ENCODE measurements around the gene TLDC2.
"Not testable (repeated sequence)": the region's sequence is repeated elsewhere in the genome, so short reads cannot be mapped to it uniquely, and the experiment has no call there.

TLDC2 gene

DNA sequence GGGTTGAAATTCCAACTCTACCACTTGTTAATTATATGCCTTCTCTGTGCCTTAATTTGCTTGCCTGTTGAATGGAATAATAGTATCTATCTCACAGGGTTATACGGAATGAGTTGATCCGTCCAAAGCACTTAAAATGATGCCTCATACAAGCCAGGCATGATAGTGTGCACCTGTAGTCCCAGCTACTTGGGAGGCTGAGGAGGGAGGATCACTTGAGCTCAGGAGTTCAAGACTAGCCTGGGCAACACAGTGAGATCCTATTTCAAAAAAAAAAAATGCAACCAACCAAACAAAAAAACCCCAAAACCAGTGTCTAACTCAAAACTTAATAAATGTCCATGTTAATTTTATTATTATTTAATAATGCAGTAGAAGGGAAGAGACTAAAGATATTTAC, 40.3 kb downstream of the TLDC2 start:
- no peak for DNase-seq

DNA sequence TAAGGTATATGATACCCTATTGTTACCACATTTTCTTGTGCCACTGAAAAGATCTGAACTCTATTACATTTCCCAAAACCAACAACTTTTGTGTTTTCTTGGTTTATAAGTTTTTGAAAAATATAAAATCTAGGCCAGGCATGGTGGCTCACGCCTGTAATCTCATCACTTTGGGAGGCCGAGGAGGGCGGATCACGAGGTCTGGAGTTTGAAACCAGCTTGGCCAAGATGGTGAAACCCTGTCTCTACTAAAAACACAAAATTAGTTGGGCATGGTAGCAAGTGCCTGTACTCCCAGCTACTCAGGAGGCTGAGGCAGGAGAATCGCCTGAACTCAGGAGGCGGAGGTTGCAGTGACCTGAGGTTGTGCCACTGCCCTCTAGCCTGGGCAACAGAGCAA, 41.3 kb downstream of the TLDC2 start:
- no peak for DNase-seq

DNA sequence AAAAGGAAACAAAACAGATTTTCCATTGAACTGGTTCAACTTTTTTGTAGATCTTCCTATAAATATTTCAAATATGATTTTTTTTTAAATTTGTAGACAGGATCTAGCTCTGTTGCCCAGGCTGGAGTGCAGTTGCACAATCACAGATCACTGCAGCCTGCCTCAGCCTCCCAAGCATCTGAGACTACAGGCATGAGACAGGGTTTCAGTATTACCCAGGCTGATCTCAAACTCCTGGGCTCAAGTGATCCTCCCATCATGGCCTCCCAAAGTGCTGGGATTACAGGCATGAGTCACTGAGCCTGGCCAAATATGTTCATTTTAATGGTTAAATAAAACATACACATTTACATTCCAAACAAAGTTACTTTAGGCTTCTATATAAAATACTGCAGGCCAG, 42.0 kb downstream of the TLDC2 start:
- DNase-seq, result peak; percentile 18

DNA sequence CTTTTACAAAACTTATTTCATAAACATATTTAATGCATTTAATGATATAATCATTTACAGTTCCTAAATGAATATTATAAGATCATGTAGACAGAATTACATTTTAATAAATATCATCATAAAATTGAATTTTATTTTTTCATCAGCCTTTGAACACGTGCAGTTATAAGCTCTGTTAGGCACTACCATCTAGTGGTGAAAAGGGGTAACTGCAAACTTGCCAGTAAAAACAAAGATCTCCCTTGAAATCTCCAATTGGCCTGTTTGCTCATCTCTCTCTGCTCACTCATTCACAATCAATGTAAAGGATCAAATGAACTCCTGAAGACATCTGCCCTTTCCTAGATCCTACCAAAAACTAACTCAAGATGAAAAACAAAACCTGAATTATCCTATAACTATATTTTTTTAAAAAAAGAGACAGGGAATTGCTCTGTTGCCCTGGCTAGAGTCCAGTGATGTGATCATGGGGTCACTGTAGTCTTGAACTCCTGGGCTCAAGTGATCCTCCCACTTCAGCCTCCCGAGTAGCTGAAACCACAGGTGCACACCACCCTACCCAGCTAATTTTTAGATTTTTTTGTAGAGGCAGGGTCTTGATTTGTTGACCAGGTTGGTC, 43.9 kb downstream of the TLDC2 start:
- DNase-seq, result no peak

DNA sequence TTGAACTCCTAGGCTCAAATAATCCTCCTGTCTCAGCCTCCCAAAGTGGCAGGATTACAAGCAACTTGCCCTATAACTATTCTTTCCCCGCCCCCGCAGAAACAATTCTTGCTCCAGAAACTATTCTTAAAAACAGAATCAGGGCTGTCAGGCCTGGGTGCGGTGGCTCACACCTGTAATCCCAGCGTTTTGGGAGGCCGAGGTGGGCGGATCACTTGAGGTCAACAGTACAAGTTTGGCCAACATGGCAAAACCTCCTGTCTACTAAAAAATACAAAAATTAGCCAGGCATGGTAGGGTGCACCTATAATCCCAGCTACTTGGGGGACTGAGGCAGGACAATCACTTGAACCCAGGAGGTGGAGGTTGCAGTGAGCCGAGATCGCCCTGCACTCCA, 44.4 kb downstream of the TLDC2 start:
- no peak for DNase-seq

DNA sequence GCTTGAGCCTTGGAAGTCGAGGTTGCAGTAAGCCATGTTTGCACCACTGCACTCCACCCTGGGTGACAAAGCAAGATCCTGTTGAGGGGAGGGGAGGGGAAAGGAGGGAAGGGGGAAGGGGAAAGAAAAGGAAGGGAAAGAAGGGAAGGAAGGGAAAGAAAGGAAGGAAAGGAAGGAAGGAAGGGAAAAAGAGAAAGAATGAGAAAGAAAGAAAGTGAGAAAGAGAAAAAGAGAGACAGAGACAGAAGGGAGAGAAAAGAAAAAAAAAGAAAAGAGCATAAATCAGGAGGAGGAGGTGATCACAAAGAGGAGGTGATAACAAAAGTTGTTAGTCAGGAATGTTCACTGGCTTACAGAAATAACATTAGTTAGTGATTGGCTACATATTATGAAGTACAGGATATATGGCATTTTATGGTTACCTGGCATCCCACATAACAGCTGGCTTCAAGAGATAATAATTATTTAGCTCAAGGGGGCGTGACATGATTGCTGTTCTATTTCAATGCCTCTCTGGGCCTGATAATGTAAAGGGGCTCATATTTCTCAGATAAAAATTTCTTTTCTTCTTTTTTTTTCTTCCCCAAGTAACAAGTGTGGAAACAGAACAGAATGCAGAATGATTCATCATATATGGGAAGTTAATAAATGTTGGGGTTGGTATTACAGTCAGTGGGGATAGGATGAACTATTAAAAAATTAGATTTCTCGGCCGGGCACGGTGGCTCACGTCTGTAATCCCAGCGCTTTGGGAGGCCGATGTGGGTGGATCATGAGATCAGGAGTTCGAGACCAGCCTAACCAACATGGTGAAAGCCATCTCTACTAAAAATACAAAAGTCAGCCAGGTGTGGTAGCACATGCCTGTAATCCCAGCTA, 48.5 kb downstream of the TLDC2 start:
- DNase-seq, result no peak

DNA sequence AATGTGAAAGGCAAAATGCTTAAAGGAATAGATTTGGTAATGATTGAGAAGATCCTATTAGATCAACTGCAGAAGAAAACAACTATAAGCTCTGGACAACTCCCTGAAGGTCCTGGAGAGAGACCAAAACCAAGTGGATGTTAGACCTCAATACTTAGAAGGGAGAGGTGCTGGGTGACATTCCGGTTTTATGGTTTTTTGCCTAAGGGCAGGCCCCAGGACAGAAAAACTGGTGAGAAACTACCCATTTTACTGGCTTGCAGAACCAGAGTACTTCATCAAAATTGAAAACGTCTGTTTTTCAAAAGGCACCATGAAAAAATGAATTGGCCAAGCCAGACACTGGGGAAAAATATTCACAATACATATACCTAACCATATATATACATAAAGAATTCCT, 49.3 kb downstream of the TLDC2 start:
- DNase-seq, result no peak

DNA sequence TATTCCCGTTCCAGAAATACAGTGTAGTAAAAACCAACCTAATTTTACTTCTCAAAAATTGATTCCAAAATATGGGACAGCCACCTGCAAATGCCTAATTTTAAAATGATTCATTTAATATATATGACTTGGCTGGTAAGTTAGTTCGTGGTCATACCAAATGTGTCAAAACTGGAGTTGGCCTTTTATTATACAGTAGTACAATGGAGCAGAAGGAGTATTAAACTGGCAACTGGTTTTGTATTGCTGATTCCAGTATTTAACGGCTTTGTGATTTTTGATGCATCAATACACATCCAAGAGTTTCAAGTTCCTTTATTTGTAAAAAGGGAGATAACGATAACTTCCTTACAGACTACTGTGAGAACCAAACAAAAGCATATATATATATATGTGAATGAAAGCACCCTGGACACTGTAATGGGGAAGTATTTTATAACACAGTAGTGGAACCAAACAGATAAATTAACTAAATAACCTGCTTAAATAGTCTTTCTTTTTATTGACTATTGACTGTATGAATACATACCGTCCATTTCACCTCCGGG, 50.8 kb downstream of the TLDC2 start:
- no peak for DNase-seq

DNA sequence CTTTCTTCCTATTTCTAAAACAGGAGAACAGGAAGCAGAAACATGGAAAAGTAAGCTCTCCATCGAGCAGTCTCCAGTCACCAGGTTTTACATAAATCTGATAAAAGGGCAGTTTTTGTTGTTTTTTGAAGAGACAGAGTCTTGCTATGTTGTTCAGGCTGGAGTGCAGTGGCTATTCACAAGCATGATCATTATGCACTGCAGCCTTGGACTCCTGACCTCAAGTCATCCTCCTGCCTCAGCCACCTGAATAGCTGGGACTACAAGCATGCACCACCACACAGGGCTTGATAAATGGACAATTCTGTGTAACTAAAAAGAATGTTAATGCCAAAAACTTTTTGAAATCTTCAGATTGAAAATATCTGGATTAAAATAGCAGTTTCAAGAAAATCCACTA, 51.8 kb downstream of the TLDC2 start:
- DNase-seq, result no peak

DNA sequence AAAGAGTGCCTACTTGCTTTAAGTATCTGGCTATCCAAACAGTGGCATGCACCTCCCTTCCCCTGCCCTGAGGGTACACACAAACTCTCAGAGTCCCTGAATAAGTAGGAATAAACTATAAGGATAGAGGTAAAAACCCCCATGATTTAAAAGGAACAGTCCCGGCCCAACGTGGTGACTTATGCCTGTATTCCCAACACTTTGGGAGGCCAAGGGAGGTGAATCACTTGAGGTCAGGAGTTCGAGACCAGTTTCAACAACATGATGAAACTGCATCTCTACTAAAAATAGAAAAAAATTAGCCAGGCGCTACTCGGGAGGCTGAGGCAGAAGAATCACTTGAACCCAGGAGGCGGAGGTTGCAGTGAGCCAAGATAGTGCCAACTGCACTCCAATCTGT, 53.4 kb downstream of the TLDC2 start:
- no peak for DNase-seq

DNA sequence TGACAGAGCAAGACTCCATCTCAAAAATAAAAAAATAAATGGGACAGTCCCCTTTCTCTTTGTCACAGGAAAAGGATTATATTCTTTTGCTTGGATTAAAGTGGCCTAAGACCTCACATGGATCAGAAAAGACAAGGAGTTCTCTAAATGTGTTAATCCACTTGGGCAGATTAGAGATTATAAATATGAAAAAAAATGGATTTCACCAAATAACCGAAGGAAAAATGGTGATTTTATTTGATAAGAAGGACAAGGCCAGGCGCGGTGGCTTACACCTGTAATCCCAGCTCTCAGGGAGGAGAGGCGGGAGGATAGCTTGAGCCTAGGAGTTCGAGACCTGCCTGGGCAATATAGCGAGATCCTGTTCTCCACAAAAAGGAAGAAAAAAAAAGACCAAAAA, 53.8 kb downstream of the TLDC2 start:
- no peak for DNase-seq

DNA sequence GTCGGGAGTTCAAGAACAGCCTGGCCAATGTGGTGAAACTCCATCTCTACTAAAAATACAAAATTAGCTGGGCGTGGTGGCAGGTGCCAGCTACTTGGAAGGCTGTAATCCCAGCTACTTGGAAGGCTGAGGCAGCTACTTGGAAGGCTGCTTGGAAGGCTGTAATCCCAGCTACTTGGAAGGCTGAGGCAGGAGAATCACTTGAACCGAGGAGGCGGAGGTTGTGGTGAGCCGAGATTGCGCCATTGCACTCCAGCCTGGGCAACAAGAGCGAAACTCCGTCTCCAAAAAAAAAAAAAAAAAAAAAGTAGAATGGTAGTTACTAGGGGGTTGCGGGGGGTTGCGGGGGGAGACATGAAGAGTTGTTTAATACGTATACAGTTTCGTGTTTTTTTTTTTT, 56.1 kb downstream of the TLDC2 start:
- not testable (repeated sequence) for DNase-seq

DNA sequence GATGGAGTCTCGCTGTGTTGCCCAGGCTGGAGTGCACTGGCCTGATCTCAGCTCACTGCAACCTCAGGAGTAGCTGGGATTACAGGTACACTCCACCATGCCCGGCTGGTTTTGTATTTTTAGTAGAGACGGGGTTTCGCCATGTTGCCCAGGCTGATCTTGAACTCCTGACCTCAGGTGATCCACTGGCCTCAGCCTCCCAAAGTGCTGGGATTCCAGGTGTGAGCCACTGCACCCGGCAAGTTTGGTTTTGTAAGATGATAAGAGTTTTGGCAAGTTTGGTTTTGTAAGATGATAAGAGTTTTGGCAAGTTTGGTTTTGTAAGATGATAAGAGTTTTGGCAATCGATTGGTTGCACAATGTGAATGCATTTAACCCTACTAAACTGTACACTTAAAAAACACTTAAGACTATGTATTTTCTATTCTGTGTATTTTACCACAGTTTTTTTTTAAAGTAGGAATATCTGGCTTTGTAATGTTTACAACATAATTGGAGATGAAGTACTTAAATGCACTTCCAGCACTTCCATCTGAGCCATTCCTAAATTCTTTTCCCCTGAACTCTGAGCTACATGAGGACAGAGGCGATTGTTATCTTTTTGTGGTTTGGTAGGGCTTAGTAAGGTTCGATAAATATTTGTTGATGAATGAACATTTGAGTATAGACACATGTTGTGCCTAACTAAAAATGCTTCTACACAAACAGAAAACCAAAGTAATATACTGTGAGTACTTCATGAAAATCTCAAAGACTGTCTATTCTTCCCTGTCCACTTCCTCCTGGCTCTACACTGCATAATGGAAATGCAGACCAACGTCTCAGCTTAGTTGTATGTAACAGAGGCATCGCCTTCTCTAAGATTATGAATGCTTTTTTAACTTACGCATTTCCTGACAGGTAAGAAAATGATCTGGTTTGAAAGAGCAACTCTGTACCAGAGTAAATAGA, 56.8 kb downstream of the TLDC2 start:
- no peak for DNase-seq

DNA sequence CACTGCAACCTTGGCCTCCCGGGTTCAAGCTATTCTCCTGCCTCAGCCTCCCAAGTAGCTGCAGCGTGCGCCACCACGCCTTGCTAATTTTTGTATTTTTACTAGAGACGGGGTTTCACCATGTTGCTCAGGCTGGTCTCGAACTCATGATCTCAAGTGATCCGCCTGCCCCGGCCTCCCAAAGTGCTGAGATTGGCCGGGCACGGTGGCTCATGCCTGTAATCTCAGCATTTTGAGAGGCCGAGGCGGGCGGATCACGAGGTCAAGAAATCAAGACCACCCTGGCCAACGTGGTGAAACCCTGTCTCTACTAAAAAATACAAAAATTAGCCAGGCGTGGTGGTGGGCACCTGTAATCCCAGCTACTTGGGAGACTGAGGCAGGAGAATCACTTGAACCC, 57.6 kb downstream of the TLDC2 start:
- not testable (repeated sequence) for DNase-seq

DNA sequence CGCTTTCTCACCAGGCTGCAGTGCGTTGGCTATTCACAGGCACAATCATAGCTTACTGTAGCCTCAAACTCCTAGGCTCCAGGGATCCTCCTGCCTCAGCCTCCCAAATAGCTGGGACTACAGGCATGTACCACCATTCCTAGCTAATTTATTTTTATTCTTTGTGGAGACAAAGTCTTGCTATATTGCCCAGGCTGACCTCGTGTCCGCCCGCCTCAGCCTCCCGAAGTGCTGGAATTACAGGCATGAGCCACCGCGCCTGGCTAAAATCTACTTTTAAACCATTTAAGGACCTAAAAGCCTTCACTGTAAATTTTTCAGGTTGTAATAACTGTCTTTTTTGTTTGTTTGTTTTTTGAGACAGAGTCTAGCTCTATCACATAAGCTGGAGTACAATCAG, 60.4 kb downstream of the TLDC2 start:
- no peak for DNase-seq

DNA sequence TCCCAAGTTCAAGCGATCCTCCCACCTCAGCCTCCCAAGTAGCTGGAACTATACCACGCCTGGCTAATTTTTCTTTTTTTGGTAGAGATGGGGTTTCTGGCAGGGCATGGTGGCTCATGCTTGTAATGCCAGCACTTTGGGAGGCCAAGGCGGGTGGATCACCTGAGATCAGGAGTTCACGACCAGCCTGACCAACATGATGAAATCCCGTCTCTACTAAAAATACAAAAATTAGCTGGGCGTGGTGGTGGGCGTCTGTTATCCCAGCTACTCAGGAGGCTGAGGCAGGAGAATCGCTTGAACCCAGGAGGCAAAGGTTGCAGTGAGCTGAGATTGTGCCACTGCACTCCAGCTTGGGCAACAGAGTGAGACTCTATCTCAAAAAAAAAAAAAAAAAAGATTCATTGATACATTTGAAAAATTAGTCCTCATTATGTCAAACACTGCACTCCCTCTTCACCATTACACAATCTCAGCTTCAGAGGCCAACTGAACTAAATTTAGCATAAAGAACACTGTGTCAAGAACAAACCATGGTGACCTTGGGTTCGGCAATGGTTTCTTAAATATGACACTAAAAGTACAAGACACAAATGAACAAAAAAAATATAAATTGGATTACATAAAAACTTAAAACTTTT, 60.9 kb downstream of the TLDC2 start:
- not testable (repeated sequence) for DNase-seq

DNA sequence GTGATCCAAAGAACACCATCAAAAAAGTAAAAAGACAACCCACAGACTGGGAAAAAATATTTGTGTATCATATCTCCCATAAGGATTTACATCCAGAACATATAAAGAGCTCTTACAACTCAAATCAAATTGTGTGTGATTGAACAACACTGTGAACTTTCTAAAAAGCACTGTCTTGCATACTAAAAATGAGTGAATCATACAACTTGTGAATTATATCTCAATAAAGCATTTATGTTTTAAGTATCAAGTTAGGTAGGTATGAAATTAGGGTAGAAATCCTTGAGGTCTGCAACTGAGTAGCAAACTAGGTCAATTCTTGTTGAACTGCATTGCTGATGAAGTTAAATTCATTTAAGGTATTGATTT, 61.4 kb downstream of the TLDC2 start:
- no peak for DNase-seq

DNA sequence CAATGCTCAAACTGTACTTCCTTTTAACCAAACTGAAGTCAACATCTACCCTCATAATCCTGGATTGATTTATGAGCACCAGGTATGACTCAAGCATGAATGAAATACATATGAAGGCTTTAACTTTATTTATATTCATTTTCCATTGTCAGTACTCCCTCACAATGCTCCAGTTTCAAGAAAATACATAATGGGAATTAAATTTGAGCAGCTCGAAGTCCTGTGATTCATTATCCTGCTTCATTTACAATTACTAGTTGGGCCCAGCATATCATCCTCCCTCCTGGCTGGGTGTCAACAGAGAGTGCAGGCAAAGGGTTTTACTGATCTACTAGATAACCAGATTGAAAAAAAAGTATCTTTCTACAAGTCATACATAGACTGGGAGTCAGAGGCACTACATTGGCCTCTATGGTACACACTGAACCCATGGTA, 65.5 kb downstream of the TLDC2 start:
- no peak for DNase-seq

Data from stimulated activated CD4-positive, alpha-beta T cell treated with anti-CD3 and anti-CD28 coated beads, Interleukin-1b, Interleukin-23, amount 100 ng/mL, for 48 hours (primary cell).